Thyroid gland (tissue), 4 donors: ENCODE measurements around the gene RTTN. TPM values are rescaled to one million over a fixed set of nuclear protein-coding genes. Genes with fewer than 3 reads are reported as not detected.

Source experiments
- DNase-seq, 2 donors: peaks; one replicate each; pipeline ENCODE4 v3.0.0-alpha.2; 2019
- H3K27ac ChIP-seq, 3 donors: fragments of 200-600 bp; sonication (generic); 1 replicate in 2 of 3; 2 replicates in 1 of 3; pipeline ENCODE4 v1.5.1; 2016 to 2019; ENCODE audit warnings: mild to moderate bottlenecking in 1 of 3, moderate library complexity in 1 of 3
- H3K27me3 ChIP-seq: fragments of 200-600 bp; sonication (generic); one replicate; pipeline ENCODE4 v1.5.1; 2019
- H3K36me3 ChIP-seq, 2 donors: fragments of 200-600 bp; sonication (generic); one replicate each; pipeline ENCODE4 v1.5.1; 2016 to 2019
- H3K4me1 ChIP-seq, 2 donors: fragments of 200-600 bp; sonication (generic); one replicate each; pipeline ENCODE4 v1.5.1; 2017 to 2019
- H3K4me3 ChIP-seq, 3 donors: fragments of 200-600 bp; sonication (generic); replicated peaks in 1 of 3; 1 replicate in 2 of 3; 2 replicates in 1 of 3; pipeline ENCODE4 v1.5.1; 2016; ENCODE audit warnings: mild to moderate bottlenecking in 1 of 3
- H3K9me3 ChIP-seq: fragments of 200-600 bp; sonication (generic); one replicate; pipeline ENCODE4 v1.5.1; 2017
- POLR2A ChIP-seq, 2 donors: fragments of 450-650 bp; IDR thresholded peaks; one replicate each; pipeline ENCODE4 v1.6.1; 2017; ENCODE audit warnings: antibody characterized with exemption in 2 of 2, mild to moderate bottlenecking in 2 of 2, moderate library complexity in 1 of 2
- WGBS, 2 donors: methylation state at CpG; one replicate each; pipeline ENCODE4 v1.1.5; 2017; 5-methylcytosine and 5-hydroxymethylcytosine counted together
- intact Hi-C: fragments of 100-400 bp; cut with DNase I; formaldehyde crosslinking; loops from one replicate; pipeline ENCODE4 v1.15.1; 2023
- total RNA-seq, 4 donors: library from RNA; depleted of rRNA; stranded (reverse); fragments of >200 nt; gene quantifications; one replicate each; pipeline ENCODE4 v1.2.3, GENCODE V29; 2016
- TF ChIP-seq, protein P1 (sequence below), 6 experiments: fragments of 200-600 bp in 3 of 6; fragments of 450-650 bp in 3 of 6; sonication (generic) in 3 of 6; IDR thresholded peaks; one replicate each; pipeline ENCODE4 v1.5.1; 2016 to 2019; ENCODE audit warnings: antibody characterized with exemption in 6 of 6, mild to moderate bottlenecking in 2 of 6, inconsistent platforms in 1 of 6, moderate library complexity in 1 of 6

RTTN gene
- total RNA-seq, 4 donors from 2014 or later = 12.6 to 34.6 (median 19.3) TPM

DNA sequence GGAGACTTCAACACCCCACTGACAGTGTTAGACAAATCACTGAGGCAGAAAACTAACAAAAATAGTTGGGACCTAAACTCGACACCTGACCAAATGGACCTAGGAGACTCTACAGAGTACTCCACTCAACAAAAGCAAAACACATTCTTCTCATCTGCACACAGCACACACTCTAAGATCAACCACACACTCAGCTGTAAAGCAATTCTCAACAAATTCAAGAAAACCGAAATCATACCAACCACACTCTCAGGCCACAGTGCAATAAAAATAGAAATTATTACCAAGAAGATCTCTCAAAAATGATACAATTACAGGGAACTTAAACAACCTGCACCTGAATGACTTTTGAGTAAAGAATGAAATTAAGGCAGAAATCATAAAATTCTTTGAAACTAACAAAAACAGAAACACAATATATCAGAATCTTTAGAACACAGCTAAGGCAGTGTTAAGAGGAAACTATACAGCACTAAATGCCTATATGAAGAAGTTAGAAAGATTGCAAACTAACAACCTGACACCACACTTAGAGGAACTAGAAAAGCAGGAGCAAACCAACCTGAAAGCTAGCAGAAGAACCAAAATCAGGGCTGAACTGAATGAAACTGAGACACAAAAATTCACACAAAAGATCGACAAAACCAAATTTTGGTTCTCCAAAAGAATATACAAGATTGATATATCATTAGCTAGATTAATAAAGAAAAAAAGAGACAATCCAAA is 46.3 kb downstream of the RTTN start:
- no peak overlapping the region for H3K4me3 ChIP-seq
- TF ChIP-seq POLR2A (IDR thresholded peaks at IDR 0.05) = no peak
- intact Hi-C loops = no loop called here
- DNase-seq = no peak
- no peaks in the 10 kb centered on the region for H3K27me3 ChIP-seq
- 78 to 87% methylated on average over 3 of the region's 3 CpGs for WGBS, 2 donors
- no peak overlapping the region for H3K27ac ChIP-seq
- H3K36me3 ChIP-seq = no peaks in the 10 kb centered on the region
- no peaks in the 10 kb centered on the region for H3K9me3 ChIP-seq
- H3K4me1 ChIP-seq = no peaks in the 10 kb centered on the region

DNA sequence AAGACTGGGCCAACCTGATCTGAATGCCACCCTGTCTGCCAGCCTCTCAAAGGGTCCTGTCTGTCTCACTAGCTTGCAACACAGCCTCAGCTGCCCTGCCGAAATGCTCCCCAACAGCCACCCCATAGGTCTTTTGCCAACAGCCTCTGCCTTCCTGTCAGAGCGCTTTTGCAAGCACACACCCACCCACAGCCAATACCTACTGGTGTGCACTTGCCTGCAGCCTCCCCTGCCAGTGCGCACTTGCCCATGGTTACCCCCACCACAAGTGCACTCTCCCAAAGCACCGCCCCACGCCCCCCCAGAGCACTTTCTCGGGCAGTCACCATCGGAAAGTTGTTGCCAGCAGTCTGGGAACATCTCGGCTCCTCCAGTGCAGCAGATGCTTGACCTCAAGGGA is 48.6 kb downstream of the RTTN start:
- Histone ChIP-seq H3K4me1 (no peaks in the 10 kb centered on the region), H3K4me3 (no peak overlapping the region), H3K36me3 (no peaks in the 10 kb centered on the region), H3K9me3 (no peaks in the 10 kb centered on the region), H3K27me3 (no peaks in the 10 kb centered on the region), H3K27ac (no peak overlapping the region)
- WGBS, 2 donors = 97 to 99% methylated on average over 8 of the region's 8 CpGs
- TF ChIP-seq, protein P1, sequence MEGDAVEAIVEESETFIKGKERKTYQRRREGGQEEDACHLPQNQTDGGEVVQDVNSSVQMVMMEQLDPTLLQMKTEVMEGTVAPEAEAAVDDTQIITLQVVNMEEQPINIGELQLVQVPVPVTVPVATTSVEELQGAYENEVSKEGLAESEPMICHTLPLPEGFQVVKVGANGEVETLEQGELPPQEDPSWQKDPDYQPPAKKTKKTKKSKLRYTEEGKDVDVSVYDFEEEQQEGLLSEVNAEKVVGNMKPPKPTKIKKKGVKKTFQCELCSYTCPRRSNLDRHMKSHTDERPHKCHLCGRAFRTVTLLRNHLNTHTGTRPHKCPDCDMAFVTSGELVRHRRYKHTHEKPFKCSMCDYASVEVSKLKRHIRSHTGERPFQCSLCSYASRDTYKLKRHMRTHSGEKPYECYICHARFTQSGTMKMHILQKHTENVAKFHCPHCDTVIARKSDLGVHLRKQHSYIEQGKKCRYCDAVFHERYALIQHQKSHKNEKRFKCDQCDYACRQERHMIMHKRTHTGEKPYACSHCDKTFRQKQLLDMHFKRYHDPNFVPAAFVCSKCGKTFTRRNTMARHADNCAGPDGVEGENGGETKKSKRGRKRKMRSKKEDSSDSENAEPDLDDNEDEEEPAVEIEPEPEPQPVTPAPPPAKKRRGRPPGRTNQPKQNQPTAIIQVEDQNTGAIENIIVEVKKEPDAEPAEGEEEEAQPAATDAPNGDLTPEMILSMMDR (IDR thresholded peaks at IDR 0.05) = no peak
- TF ChIP-seq POLR2A (IDR thresholded peaks at IDR 0.05) = no peak
- intact Hi-C loops = no loop called here
- DNase-seq = no peak

DNA sequence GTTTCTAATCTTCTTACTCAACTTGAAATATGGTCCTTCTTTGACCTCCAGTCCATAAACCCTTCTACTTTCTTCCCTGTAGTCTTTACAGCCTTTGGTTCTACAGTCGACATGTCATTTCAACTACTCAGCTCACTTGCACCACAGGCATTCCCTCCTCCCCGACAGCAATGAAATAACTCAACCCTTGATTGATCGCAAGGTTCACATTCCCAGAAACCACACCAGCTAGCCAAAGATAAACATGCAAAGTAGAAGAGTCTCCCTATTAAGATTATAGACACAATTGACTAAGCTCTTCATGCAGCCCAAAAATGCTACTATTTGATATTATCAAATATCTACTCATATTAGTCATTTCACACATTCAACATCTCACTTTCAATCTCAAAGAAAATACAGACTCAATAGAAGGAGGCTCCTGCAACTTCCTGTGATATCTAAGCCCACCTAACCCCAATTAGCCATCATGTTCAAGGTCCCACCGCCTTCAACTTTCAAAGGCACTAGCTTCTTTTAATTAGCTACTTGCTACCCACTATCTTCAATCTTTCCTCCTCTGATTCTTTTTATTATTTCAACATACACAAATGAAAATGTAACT is 50.8 kb downstream of the RTTN start:
- H3K36me3 ChIP-seq = peaks cover 0 to 2% of the 10 kb centered on the region in 2 donors
- H3K27me3 ChIP-seq = no peaks in the 10 kb centered on the region
- intact Hi-C loops = no loop called here
- WGBS, 2 donors = 55 to 57% methylated on average over 4 of the region's 4 CpGs
- no peaks in the 10 kb centered on the region for H3K4me1 ChIP-seq
- DNase-seq = no peak
- H3K4me3 ChIP-seq = no peak overlapping the region
- no peak overlapping the region for H3K27ac ChIP-seq
- no peak for TF ChIP-seq POLR2A (IDR thresholded peaks at IDR 0.05)
- TF ChIP-seq, protein P1 (IDR thresholded peaks at IDR 0.05) = no peak
- no peaks in the 10 kb centered on the region for H3K9me3 ChIP-seq

DNA sequence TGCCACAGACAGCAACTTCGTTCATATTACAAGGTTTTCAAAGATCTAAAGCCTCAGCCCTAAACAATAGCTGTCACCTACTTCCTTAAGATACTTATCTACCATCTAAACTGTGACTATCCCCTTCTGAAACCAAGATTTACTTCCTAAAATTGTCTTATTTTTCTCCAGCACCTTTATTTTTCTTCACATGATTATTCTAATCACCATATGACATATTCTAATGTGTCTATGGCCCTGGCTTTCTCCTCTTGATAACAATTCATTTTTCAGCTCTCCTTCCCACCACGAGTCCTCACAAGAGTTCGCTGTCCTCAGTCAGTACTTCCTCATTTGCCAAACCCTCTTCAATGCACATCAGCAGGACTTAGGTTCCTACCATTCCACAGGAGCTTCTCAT is 53.9 kb downstream of the RTTN start:
- no peaks in the 10 kb centered on the region for H3K27me3 ChIP-seq
- peaks cover 12 to 17% of the 10 kb centered on the region in 2 donors for H3K36me3 ChIP-seq
- no peaks in the 10 kb centered on the region for H3K9me3 ChIP-seq
- TF ChIP-seq, protein P1 (IDR thresholded peaks at IDR 0.05) = no peak
- no peak for TF ChIP-seq POLR2A (IDR thresholded peaks at IDR 0.05)
- 83 to 85% methylated on average over 3 of the region's 3 CpGs for WGBS, 2 donors
- intact Hi-C loops = no loop called here
- no peak for DNase-seq
- no peak overlapping the region for H3K4me3 ChIP-seq
- H3K4me1 ChIP-seq = no peaks in the 10 kb centered on the region
- no peak overlapping the region for H3K27ac ChIP-seq

DNA sequence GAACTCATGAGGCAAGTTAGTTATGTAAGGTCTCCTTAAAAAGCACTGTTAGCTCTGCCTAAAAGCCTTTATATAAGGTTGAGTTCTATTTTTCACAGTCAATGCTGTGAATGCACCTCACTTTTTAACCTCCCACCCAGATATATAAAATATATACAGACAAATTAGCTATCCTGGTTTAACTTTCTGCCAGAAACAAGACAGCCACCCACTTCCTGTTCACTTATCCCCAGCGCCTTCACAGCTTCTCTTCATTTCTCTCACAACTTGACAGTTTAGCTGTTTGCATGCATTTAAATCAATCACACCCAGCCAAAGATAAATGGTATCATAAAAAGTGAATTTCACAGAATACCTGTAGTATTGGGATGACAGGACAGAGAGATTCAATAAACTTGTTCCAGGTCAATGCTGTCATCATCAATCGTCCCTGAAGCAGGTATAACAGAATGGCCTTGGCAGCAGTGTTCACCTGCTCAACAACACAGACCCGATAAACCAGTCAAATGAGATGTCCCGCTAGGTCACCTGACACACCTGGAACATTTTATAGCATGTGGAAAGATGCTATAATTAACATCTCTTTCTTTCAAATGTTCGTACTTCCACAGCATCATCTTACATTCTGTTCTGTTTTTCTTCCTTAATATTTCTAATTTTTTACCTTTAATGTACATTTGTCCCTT is 55.7 kb downstream of the RTTN start:
- intact Hi-C loops = no loop called here
- H3K36me3 ChIP-seq = peaks cover 12 to 17% of the 10 kb centered on the region in 2 donors
- 91 to 93% methylated on average over 5 of the region's 5 CpGs for WGBS, 2 donors

More for the DNA sequence above, 55.7 kb downstream of the RTTN start:
- Histone ChIP-seq H3K9me3 (no peaks in the 10 kb centered on the region), H3K4me3 (no peak overlapping the region), H3K27me3 (no peaks in the 10 kb centered on the region), H3K4me1 (no peaks in the 10 kb centered on the region), H3K27ac (no peak overlapping the region)
- TF ChIP-seq, protein P1 (IDR thresholded peaks at IDR 0.05) = no peak
- TF ChIP-seq POLR2A (IDR thresholded peaks at IDR 0.05) = no peak
- no peak for DNase-seq
